ENCODE results near the gene KNDC1. TPM values are rescaled to one million over a fixed set of nuclear protein-coding genes. Genes with fewer than 3 reads are reported as not detected.

Gene KNDC1
- total and polyA plus RNA-seq, 2 donors (not counting 1 experiment from before 2014, with no cell fraction given): 0.17 to 0.45 TPM

DNA sequence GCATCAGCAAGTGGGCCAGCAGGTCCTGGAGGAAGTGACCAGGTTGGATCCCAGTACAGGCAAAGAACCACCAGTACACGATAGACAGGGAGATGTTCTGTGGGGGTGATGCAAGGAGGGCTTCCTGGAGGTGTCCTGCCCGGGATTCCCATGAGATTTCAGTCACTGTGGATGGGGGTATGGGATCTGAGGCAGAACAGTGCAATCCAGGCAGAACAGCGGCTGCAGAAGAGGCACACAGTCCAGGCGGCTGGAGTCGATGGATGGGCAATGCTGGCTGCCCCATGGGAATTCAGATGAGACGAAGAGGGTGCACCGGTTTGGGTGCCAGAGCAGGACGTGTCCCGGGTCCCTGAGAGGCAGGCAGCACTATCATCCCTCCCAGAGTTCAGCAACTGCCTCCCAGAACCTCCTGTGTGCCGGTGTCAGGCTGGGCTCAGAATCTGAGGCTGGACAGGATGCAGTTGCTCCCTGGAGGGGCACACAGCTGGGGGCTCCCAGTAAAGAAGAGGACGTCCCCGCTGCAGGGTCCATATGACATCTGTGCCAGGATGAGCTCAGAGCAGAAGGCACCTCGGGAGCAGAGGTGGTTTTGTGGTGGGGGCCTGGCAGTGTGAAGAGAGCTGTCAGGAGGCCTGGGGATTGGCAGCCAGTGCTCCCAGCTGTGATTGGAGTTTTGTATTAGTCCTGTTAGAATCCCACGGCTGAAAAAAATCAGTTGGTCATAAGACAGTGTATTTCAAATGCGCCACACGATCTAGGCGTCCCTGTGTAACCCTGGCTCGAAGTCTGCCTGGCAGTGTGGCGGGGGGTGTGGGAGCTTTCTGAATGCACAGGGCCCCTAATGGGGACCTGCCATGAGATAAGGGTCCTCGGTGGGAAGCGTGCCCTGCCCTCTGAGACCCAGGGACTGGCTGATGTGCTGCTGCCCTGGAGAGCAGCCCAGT, 3.2 kb downstream of the KNDC1 start:
- Mint-ChIP-seq H3K27ac (peak overlapping the region; percentile 3), H3K27me3 (peaks cover 14% of the 10 kb centered on the region), H3K4me3 (no peak overlapping the region), H3K4me1 (peaks cover 2% of the 10 kb centered on the region), H3K9me3 (ENCODE audit: insufficient read depth) (peaks cover 3% of the 10 kb centered on the region)
- no peak overlapping the region for H2AFZ ChIP-seq (ENCODE audit: insufficient read depth, low read depth, low read length, poor library complexity, severe bottlenecking)
- no peaks in the 10 kb centered on the region for H3K36me3 ChIP-seq (replicated peaks in 1 of 2; ENCODE audit: control extremely low read depth in 1 of 2, control insufficient read depth in 1 of 2, extremely low read depth in 1 of 2, insufficient read depth in 2 of 2, low read length in 1 of 2)
- H3K4me2 ChIP-seq (replicated peaks; ENCODE audit: low read depth, low read length, poor library complexity, severe bottlenecking): no peak overlapping the region
- ATAC-seq (ENCODE audit: low read depth) (no peak), DNase-seq (no peak)
- peaks cover 0 to 37% (median 9%) of the 10 kb centered on the region in 4 experiments for H3K27me3 ChIP-seq (replicated peaks in 1 of 4; ENCODE audit: control extremely low read depth in 1 of 4, control insufficient read depth in 3 of 4, insufficient read depth in 4 of 4, low read length in 3 of 4)
- no peaks in the 10 kb centered on the region for H4K20me1 ChIP-seq (ENCODE audit: control insufficient read depth, insufficient read depth, low read length, poor library complexity, severe bottlenecking)
- no peak for TF ChIP-seq EZH2 (IDR thresholded peaks at IDR 0.05; ENCODE audit: borderline replicate concordance, insufficient read depth, low read depth, low read length, poor library complexity, severe bottlenecking)
- TF ChIP-seq, protein P1, sequence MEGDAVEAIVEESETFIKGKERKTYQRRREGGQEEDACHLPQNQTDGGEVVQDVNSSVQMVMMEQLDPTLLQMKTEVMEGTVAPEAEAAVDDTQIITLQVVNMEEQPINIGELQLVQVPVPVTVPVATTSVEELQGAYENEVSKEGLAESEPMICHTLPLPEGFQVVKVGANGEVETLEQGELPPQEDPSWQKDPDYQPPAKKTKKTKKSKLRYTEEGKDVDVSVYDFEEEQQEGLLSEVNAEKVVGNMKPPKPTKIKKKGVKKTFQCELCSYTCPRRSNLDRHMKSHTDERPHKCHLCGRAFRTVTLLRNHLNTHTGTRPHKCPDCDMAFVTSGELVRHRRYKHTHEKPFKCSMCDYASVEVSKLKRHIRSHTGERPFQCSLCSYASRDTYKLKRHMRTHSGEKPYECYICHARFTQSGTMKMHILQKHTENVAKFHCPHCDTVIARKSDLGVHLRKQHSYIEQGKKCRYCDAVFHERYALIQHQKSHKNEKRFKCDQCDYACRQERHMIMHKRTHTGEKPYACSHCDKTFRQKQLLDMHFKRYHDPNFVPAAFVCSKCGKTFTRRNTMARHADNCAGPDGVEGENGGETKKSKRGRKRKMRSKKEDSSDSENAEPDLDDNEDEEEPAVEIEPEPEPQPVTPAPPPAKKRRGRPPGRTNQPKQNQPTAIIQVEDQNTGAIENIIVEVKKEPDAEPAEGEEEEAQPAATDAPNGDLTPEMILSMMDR (IDR thresholded peaks at IDR 0.05): no peak
- POLR2A ChIA-PET: no interaction called here
- CTCF ChIA-PET: no interaction called here
- no peaks in the 10 kb centered on the region for H3K79me2 ChIP-seq (ENCODE audit: control insufficient read depth, insufficient read depth, low read length)
- H3K9ac ChIP-seq (ENCODE audit: low read length): no peak overlapping the region
- H3K4me1 ChIP-seq (ENCODE audit: control insufficient read depth in 2 of 2, insufficient read depth in 2 of 2, low read length in 2 of 2): peaks cover 13 to 16% of the 10 kb centered on the region in 2 donors
- no peak overlapping the region for H3K27ac ChIP-seq (ENCODE audit: low read length in 2 of 2)
- peaks cover 0 to 9% (median 0%) of the 10 kb centered on the region in 3 donors for H3K9me3 ChIP-seq (ENCODE audit: control extremely low read depth in 1 of 3, control insufficient read depth in 2 of 3, insufficient read depth in 1 of 3, low read length in 2 of 3)
- intact Hi-C loops (cut with micrococcal nuclease): no loop called here
- WGBS (ENCODE audit: insufficient coverage): 80% methylated on average over 18 of the region's 21 CpGs
- H3K4me3 ChIP-seq (ENCODE audit: control extremely low read depth in 1 of 5, extremely low read depth in 1 of 5, insufficient read depth in 1 of 5, low read depth in 2 of 5, low read length in 4 of 5): no peak overlapping the region
